NB4 (cell line): ENCODE measurements around the gene PAH.

Experiments used
- MAX ChIP-seq: IDR thresholded peaks from 2 replicates; pipeline ENCODE4 v1.6.1; 2011; ENCODE audit warnings: low read depth, low read length
- MYC ChIP-seq: IDR thresholded peaks from 2 replicates; pipeline ENCODE4 v1.6.1; 2011; ENCODE audit warnings: low read depth, low read length
- POLR2A ChIP-seq: IDR thresholded peaks from 2 replicates; pipeline ENCODE4 v1.6.1; 2011; ENCODE audit warnings: mild to moderate bottlenecking; ENCODE audit not compliant: insufficient read length; ENCODE audit errors: extremely low read depth
- TF ChIP-seq, protein P1 (sequence below): IDR thresholded peaks from one replicate; pipeline ENCODE4 v1.5.1; 2012; ENCODE audit warnings: low read depth, low read length

- TF ChIP-seq, protein P1, sequence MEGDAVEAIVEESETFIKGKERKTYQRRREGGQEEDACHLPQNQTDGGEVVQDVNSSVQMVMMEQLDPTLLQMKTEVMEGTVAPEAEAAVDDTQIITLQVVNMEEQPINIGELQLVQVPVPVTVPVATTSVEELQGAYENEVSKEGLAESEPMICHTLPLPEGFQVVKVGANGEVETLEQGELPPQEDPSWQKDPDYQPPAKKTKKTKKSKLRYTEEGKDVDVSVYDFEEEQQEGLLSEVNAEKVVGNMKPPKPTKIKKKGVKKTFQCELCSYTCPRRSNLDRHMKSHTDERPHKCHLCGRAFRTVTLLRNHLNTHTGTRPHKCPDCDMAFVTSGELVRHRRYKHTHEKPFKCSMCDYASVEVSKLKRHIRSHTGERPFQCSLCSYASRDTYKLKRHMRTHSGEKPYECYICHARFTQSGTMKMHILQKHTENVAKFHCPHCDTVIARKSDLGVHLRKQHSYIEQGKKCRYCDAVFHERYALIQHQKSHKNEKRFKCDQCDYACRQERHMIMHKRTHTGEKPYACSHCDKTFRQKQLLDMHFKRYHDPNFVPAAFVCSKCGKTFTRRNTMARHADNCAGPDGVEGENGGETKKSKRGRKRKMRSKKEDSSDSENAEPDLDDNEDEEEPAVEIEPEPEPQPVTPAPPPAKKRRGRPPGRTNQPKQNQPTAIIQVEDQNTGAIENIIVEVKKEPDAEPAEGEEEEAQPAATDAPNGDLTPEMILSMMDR, result no peak
- TF ChIP-seq POLR2A (no peak), MYC (no peak), MAX (no peak)
Measured at GRCh38 chr12:102910137-102910536, 6.9 kb downstream of the PAH start.
